HepG2 (cell line): ENCODE measurements around the gene PROC. TPM values are rescaled to one million over a fixed set of nuclear protein-coding genes. Genes with fewer than 3 reads are reported as not detected.
A peak's percentile ranks its signal among the peaks of the same experiment; 100 is the strongest.

Experiments
- BORCS8-MEF2B ChIP-seq: sonication (generic); formaldehyde crosslinking; IDR thresholded peaks from 2 replicates; pipeline ENCODE4 v1.8.0; 2022; ENCODE audit warnings: mild to moderate bottlenecking, missing genetic modification reagents
- FOXM1 ChIP-seq: sonication (generic); formaldehyde crosslinking; IDR thresholded peaks from 2 replicates; pipeline ENCODE4 v1.5.0; 2020; ENCODE audit warnings: missing genetic modification reagents
- GFI1 ChIP-seq: sonication (generic); formaldehyde crosslinking; IDR thresholded peaks from 2 replicates; pipeline ENCODE4 v1.5.0; 2020; ENCODE audit warnings: missing genetic modification reagents, mild to moderate bottlenecking, borderline replicate concordance
- GTF3A ChIP-seq: sonication (generic); formaldehyde crosslinking; conservative IDR thresholded peaks from 2 replicates; pipeline ENCODE4 v1.4.0; 2020; ENCODE audit warnings: mild to moderate bottlenecking, missing genetic modification reagents
- HNRNPL ChIP-seq: fragments of 200-400 bp; formaldehyde crosslinking; IDR thresholded peaks from 2 replicates; pipeline ENCODE4 v1.6.1; 2017; ENCODE audit warnings: mild to moderate bottlenecking, low read depth, low read length
- KLF6 ChIP-seq: IDR thresholded peaks from 2 replicates; pipeline ENCODE4 v1.8.0; 2016; ENCODE audit warnings: missing biosample characterization, missing genetic modification reagents
- MXI1 ChIP-seq: IDR thresholded peaks from 3 replicates; pipeline ENCODE4 v1.6.1; 2012; ENCODE audit warnings: low read depth, low read length, inconsistent platforms, borderline replicate concordance
- NFIB ChIP-seq: sonication (generic); formaldehyde crosslinking; IDR thresholded peaks from 2 replicates; pipeline ENCODE4 v1.9.0; 2021; ENCODE audit warnings: missing genetic modification reagents, mild to moderate bottlenecking, borderline replicate concordance
- NFIC ChIP-seq: IDR thresholded peaks from 2 replicates; pipeline ENCODE4 v1.6.1; 2012; ENCODE audit warnings: mild to moderate bottlenecking, low read length, inconsistent platforms
- ZBTB7A ChIP-seq: sonication (generic); formaldehyde crosslinking; IDR thresholded peaks from 2 replicates; pipeline ENCODE4 v1.8.0; 2022; ENCODE audit warnings: mild to moderate bottlenecking, missing genetic modification reagents
- ZFAT ChIP-seq: sonication (generic); formaldehyde crosslinking; conservative IDR thresholded peaks from 2 replicates; pipeline ENCODE4 v1.8.1; 2023; ENCODE audit warnings: missing genetic modification reagents, inconsistent platforms
- ZNF235 ChIP-seq: sonication (generic); formaldehyde crosslinking; IDR thresholded peaks from 2 replicates; pipeline ENCODE4 v1.8.1; 2023; ENCODE audit warnings: mild to moderate bottlenecking, missing genetic modification reagents, borderline replicate concordance
- ZNF337 ChIP-seq: sonication (generic); formaldehyde crosslinking; IDR thresholded peaks from 2 replicates; pipeline ENCODE4 v1.5.1; 2020; ENCODE audit warnings: missing genetic modification reagents, low read depth, mild to moderate bottlenecking, borderline replicate concordance
- ZNF546 ChIP-seq: sonication (generic); formaldehyde crosslinking; conservative IDR thresholded peaks from 2 replicates; pipeline ENCODE4 v1.8.1; 2023; ENCODE audit warnings: mild to moderate bottlenecking, missing genetic modification reagents
- polyA plus RNA-seq, 8 experiments: library from polyadenylated mRNA; depleted of rRNA in 3 of 8; stranded (reverse) in 7 of 8; unstranded in 1 of 8; fragments of >200 nt; fragmentation: Illumina TruSeq in 4 of 8; extraction: Trizol in 4 of 8; gene quantifications; 2 replicates each; pipeline versions ENCODE4 v1.2.1 to v1.2.3, GENCODE V29; 2011 to 2016; ENCODE audit warnings: low read depth in 4 of 8, missing spikeins in 1 of 8, mixed read lengths in 1 of 8; ENCODE audit not compliant: insufficient read depth in 1 of 8
- total RNA-seq, 5 experiments: library from RNA; depleted of rRNA; stranded (reverse); fragments of >200 nt; fragmentation: Illumina TruSeq; extraction: Trizol; gene quantifications; 2 replicates each; pipeline ENCODE4 v1.2.3, GENCODE V29; 2016; ENCODE audit warnings: low read depth in 1 of 5
- TF ChIP-seq, protein P1 (sequence below): IDR thresholded peaks from 2 replicates; pipeline ENCODE4 v1.6.1; 2016; ENCODE audit warnings: missing compliant biosample characterization, missing genetic modification reagents, borderline replicate concordance
- TF ChIP-seq, protein P2 (sequence below): sonication (generic); formaldehyde crosslinking; IDR thresholded peaks from 2 replicates; pipeline ENCODE4 v1.8.1; 2023; ENCODE audit warnings: mild to moderate bottlenecking, moderate library complexity, missing genetic modification reagents
- TF ChIP-seq, protein P3 (sequence below): sonication (generic); formaldehyde crosslinking; IDR thresholded peaks from 2 replicates; pipeline ENCODE4 v1.4.0; 2020; ENCODE audit warnings: missing genetic modification reagents
- TF ChIP-seq, protein P4 (sequence below): sonication (generic); formaldehyde crosslinking; IDR thresholded peaks from one replicate; pipeline ENCODE4 v1.5.1; 2020; ENCODE audit warnings: mild to moderate bottlenecking, missing genetic modification reagents; ENCODE audit errors: not compliant biosample characterization

The PROC gene
- total and polyA plus RNA-seq, 2 of the 13 experiments (the other 11 are each of a cell fraction or from before 2014, with no cell fraction given): 134 to 185 TPM

DNA sequence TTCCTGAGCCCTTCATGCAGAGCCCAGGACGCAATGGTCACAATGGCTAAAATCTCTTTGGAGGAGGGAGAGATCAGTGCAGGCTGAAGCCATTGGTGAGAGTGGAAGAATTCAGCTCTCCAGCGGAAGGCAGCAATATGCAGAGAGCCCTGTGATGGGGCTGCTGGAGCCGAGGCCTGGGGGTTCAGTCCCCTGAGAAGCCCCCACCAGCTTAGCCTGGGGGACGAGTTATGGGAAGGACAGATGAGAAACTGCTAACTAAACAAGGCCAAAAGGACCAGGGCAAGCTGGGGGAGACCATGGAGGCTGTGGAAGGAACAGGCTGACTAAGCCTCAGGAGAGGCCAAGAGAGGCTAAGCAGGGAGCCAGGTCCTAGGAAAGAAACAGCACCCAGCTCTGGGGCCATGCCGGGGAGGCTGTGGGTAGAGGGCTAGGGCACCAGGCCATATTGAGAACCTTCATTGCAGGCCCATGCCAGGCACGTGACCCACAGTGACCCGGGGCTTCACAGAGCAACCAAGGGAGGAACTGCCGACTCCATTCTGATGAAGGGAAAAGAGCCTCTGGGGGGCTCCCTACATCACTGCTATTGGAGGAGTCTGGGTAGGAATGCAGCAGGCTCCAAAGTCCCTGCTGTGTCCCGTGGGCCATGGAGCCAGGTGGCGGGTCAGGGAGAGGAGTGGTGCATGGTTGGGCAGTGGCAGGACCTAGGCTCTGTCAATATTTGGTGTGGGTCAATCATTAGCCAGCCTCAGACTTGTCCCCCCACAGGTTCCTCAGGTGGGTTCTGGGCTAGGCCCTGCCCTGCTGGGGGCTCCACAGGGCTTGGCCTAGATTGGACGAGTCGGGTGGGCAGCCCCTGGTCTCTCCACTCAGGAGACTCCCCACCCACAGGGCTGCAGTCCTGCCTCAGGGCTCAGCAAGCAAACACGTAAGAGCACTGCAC lies 19.8 kb downstream of the PROC start (continued):
- TF ChIP-seq, protein P1, sequence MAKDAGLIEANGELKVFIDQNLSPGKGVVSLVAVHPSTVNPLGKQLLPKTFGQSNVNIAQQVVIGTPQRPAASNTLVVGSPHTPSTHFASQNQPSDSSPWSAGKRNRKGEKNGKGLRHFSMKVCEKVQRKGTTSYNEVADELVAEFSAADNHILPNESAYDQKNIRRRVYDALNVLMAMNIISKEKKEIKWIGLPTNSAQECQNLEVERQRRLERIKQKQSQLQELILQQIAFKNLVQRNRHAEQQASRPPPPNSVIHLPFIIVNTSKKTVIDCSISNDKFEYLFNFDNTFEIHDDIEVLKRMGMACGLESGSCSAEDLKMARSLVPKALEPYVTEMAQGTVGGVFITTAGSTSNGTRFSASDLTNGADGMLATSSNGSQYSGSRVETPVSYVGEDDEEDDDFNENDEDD: peak; percentile 67; the same call in 1 of the 2 replicates
- TF ChIP-seq ZNF235 (no peak), GFI1 (peak; percentile 92), ZNF337 (peak; percentile 84), NFIB (CRISPR knock-in tag) (no peak), FOXM1 (no peak), ZFAT (no peak), ZBTB7A (CRISPR knock-in tag) (peak; percentile 95), NFIC (peak; percentile 83; the same call in 1 of the 2 replicates), GTF3A (0 out of 2 replicates have a peak, but pooled peaks have one; percentile 32), BORCS8-MEF2B (CRISPR knock-in tag) (peak; percentile 15; the same call in 1 of the 2 replicates), HNRNPL (peak; percentile 93), ZNF546 (peak; percentile 54; the same call in 1 of the 2 replicates), MXI1 (peak; percentile 78; the same call in 1 of the 3 replicates), KLF6 (peak; percentile 85)
- TF ChIP-seq, protein P2, sequence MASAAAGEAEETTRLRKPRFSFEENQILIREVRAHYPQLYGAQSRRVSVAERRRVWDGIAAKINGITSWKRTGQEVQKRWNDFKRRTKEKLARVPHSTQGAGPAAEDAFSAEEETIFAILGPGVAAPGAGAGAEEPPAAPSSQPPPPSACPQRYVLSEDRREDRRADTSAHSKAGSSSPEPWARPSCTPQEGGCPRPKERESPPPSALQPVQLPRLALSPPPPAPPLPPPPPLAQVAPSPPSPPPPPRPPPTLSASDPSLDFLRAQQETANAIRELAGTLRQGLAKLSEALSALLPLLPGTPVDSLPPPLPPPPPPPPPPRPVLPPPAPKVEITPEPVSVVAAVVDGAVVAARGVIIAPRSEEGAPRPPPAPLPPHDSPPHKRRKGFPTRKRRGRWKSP (CRISPR knock-in tag): peak; percentile 69
- TF ChIP-seq, protein P3, sequence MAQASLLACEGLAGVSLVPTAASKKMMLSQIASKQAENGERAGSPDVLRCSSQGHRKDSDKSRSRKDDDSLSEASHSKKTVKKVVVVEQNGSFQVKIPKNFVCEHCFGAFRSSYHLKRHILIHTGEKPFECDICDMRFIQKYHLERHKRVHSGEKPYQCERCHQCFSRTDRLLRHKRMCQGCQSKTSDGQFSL: peak; percentile 88
- TF ChIP-seq, protein P4, sequence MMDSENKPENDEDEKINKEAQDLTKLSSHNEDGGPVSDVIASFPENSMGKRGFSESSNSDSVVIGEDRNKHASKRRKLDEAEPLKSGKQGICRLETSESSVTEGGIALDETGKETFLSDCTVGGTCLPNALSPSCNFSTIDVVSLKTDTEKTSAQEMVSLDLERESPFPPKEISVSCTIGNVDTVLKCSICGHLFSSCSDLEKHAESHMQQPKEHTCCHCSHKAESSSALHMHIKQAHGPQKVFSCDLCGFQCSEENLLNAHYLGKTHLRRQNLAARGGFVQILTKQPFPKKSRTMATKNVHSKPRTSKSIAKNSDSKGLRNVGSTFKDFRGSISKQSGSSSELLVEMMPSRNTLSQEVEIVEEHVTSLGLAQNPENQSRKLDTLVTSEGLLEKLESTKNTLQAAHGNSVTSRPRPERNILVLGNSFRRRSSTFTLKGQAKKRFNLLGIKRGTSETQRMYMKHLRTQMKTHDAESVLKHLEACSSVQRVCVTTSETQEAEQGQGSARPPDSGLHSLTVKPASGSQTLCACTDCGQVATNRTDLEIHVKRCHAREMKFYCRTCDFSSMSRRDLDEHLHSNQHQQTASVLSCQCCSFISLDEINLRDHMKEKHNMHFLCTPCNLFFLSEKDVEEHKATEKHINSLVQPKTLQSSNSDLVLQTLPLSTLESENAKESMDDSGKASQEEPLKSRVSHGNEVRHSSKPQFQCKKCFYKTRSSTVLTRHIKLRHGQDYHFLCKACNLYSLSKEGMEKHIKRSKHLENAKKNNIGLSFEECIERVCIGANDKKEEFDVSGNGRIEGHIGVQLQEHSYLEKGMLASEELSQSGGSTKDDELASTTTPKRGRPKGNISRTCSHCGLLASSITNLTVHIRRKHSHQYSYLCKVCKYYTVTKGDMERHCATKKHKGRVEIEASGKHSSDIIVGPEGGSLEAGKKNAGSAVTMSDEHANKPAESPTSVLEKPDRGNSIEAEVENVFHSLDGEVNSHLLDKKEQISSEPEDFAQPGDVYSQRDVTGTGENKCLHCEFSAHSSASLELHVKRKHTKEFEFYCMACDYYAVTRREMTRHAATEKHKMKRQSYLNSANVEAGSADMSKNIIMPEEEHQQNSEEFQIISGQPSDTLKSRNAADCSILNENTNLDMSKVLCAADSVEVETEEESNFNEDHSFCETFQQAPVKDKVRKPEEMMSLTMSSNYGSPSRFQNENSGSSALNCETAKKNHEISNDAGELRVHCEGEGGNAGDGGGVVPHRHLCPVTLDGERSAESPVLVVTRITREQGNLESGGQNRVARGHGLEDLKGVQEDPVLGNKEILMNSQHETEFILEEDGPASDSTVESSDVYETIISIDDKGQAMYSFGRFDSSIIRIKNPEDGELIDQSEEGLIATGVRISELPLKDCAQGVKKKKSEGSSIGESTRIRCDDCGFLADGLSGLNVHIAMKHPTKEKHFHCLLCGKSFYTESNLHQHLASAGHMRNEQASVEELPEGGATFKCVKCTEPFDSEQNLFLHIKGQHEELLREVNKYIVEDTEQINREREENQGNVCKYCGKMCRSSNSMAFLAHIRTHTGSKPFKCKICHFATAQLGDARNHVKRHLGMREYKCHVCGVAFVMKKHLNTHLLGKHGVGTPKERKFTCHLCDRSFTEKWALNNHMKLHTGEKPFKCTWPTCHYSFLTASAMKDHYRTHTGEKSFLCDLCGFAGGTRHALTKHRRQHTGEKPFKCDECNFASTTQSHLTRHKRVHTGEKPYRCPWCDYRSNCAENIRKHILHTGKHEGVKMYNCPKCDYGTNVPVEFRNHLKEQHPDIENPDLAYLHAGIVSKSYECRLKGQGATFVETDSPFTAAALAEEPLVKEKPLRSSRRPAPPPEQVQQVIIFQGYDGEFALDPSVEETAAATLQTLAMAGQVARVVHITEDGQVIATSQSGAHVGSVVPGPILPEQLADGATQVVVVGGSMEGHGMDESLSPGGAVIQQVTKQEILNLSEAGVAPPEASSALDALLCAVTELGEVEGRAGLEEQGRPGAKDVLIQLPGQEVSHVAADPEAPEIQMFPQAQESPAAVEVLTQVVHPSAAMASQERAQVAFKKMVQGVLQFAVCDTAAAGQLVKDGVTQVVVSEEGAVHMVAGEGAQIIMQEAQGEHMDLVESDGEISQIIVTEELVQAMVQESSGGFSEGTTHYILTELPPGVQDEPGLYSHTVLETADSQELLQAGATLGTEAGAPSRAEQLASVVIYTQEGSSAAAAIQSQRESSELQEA (CRISPR knock-in tag): peak; percentile 74
